Type B pancreatic cell (in vitro differentiated cells): Measurements from ENCODE around the gene ZNF362. TPM values are rescaled to one million over a fixed set of nuclear protein-coding genes. Genes with fewer than 3 reads are reported as not detected.

Experiments
- DNase-seq: peaks from one replicate; pipeline ENCODE4 v3.0.0; 2021; ENCODE audit warnings: mixed read lengths; ENCODE audit not compliant: unreplicated experiment; ENCODE audit errors: extremely low spot score
- H3K27ac Mint-ChIP-seq: 2 replicates; pipeline ENCODE4 v1.8.0; 2021; ENCODE audit warnings: mild to moderate bottlenecking, mixed read lengths
- H3K27me3 Mint-ChIP-seq: 2 replicates; pipeline ENCODE4 v1.8.0; 2021; ENCODE audit warnings: mixed read lengths
- H3K36me3 Mint-ChIP-seq: 2 replicates; pipeline ENCODE4 v1.8.0; 2021; ENCODE audit warnings: mixed read lengths
- H3K4me1 Mint-ChIP-seq: one replicate; pipeline ENCODE4 v1.8.0; 2021; ENCODE audit warnings: mixed read lengths; ENCODE audit not compliant: unreplicated experiment
- H3K4me3 Mint-ChIP-seq: 2 replicates; pipeline ENCODE4 v1.8.0; 2021; ENCODE audit warnings: mild to moderate bottlenecking, mixed read lengths
- H3K9me3 Mint-ChIP-seq: 2 replicates; pipeline ENCODE4 v1.8.0; 2021; ENCODE audit warnings: mixed read lengths
- total RNA-seq: library from RNA; stranded (reverse); gene quantifications from 2 replicates; pipeline ENCODE4 v1.2.1, GENCODE V29; 2021; ENCODE audit warnings: low replicate concordance
- TF ChIP-seq, protein P1 (sequence below): fragments of 200-600 bp; sonication (generic); conservative IDR thresholded peaks from 2 replicates; pipeline ENCODE4 v1.5.0; 2021; ENCODE audit warnings: antibody characterized with exemption, mild to moderate bottlenecking

The ZNF362 gene
- total RNA-seq, 1 donor from 2014 or later: 66.5 TPM

- DNase-seq: no peak
- H3K4me3 Mint-ChIP-seq: no peak overlapping the region
- peaks cover 49% of the 10 kb centered on the region for H3K4me1 Mint-ChIP-seq
- no peak overlapping the region for H3K27ac Mint-ChIP-seq
- H3K9me3 Mint-ChIP-seq: no peaks in the 10 kb centered on the region
- peaks cover 8% of the 10 kb centered on the region for H3K36me3 Mint-ChIP-seq
- TF ChIP-seq, protein P1, sequence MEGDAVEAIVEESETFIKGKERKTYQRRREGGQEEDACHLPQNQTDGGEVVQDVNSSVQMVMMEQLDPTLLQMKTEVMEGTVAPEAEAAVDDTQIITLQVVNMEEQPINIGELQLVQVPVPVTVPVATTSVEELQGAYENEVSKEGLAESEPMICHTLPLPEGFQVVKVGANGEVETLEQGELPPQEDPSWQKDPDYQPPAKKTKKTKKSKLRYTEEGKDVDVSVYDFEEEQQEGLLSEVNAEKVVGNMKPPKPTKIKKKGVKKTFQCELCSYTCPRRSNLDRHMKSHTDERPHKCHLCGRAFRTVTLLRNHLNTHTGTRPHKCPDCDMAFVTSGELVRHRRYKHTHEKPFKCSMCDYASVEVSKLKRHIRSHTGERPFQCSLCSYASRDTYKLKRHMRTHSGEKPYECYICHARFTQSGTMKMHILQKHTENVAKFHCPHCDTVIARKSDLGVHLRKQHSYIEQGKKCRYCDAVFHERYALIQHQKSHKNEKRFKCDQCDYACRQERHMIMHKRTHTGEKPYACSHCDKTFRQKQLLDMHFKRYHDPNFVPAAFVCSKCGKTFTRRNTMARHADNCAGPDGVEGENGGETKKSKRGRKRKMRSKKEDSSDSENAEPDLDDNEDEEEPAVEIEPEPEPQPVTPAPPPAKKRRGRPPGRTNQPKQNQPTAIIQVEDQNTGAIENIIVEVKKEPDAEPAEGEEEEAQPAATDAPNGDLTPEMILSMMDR: no peak
- no peaks in the 10 kb centered on the region for H3K27me3 Mint-ChIP-seq
These were observed 10.5 kb downstream of the ZNF362 start for GRCh38 chr1:33266766-33267165.

DNA sequence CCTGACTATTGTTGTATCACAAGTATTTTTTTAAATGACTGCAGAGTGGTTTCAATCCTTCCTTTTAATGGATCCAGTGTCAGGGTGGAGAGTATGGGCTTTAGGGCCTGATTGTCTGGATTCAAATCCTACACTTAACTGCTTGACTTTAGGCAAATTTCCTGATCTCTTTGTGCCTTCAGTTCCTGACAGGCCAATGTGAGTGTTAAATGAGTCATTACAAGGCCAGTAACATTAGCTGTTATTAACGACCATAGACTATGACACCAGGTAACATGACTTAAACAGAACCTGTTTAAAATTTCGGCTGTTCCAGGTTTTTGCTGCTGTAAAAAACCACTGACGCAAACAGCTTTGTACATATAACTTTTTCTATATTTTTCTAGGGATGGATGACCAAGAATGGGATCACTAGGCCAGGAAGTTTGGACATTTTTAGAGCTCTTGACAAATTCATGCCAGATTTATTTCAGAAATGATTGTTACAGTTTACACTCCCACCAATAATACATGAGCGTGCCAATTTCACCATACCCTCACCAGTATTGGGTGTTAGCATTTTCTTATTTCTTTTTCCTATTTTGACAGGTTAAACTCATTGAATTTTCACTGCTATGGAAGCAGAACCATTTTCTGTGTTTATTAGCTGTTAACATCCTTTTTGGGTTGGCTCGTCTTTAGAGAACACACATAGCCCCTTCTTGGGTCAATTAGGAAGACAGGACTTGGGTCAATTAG, 11.3 kb downstream of the ZNF362 start:
- Mint-ChIP-seq H3K4me1 (peaks cover 49% of the 10 kb centered on the region), H3K27me3 (no peaks in the 10 kb centered on the region), H3K27ac (no peak overlapping the region), H3K36me3 (peaks cover 5% of the 10 kb centered on the region), H3K4me3 (no peak overlapping the region), H3K9me3 (no peaks in the 10 kb centered on the region)
- TF ChIP-seq, protein P1: no peak
- no peak for DNase-seq

DNA sequence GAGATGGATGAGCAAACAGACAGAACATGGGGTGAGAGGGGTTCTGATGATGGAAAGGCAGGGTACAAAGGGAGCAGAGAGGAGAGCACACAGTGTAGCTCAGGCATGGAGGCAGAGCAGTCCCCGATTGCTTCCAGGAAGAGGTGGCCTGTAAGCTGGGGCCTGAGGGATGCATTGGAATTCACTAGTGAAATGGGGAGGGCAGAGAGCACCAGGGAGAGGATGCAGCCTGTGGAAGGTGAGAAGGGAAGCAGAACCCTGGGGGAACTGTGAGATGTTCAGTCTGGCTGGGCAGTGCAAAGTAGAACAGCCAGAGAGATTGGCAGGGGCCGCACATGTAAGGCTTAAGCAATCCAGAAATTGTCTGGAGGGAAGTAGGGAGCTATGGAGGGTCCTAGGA, 12.2 kb downstream of the ZNF362 start:
- H3K36me3 Mint-ChIP-seq: peaks cover 3% of the 10 kb centered on the region
- peak overlapping the region; percentile 60 for H3K27ac Mint-ChIP-seq
- peaks cover 47% of the 10 kb centered on the region for H3K4me1 Mint-ChIP-seq
- no peaks in the 10 kb centered on the region for H3K27me3 Mint-ChIP-seq
- TF ChIP-seq, protein P1: no peak
- no peak overlapping the region for H3K4me3 Mint-ChIP-seq
- H3K9me3 Mint-ChIP-seq: no peaks in the 10 kb centered on the region
- no peak for DNase-seq

- Mint-ChIP-seq H3K27ac (peak overlapping the region; percentile 73), H3K27me3 (no peaks in the 10 kb centered on the region), H3K4me1 (peaks cover 49% of the 10 kb centered on the region), H3K9me3 (no peaks in the 10 kb centered on the region), H3K4me3 (no peak overlapping the region), H3K36me3 (peaks cover 3% of the 10 kb centered on the region)
- DNase-seq: no peak
- TF ChIP-seq, protein P1: no peak
These were observed 12.8 kb downstream of the ZNF362 start for GRCh38 chr1:33268927-33269610.

- no peak for DNase-seq
- peaks cover 51% of the 10 kb centered on the region for H3K4me1 Mint-ChIP-seq
- no peak overlapping the region for H3K4me3 Mint-ChIP-seq
- H3K27me3 Mint-ChIP-seq: no peaks in the 10 kb centered on the region
- peaks cover 3% of the 10 kb centered on the region for H3K36me3 Mint-ChIP-seq
- peak overlapping the region; percentile 73 for H3K27ac Mint-ChIP-seq
- TF ChIP-seq, protein P1: no peak
- H3K9me3 Mint-ChIP-seq: no peaks in the 10 kb centered on the region
These were observed 13.3 kb downstream of the ZNF362 start for GRCh38 chr1:33269621-33270020.
